Transverse colon (tissue), 3 donors: Measurements from ENCODE around the gene DPP10.

ENCODE experiments used
- EP300 ChIP-seq: sonication (generic); formaldehyde crosslinking; IDR thresholded peaks from one replicate; pipeline ENCODE4 v1.6.1; 2017; ENCODE audit warnings: antibody characterized with exemption, low read depth
- TF ChIP-seq, protein P1 (sequence below), 5 experiments: fragments of 200-600 bp in 3 of 5; fragments of 450-650 bp in 2 of 5; sonication (generic) in 3 of 5; IDR thresholded peaks; 1 replicate in 2 of 5; 2 replicates in 3 of 5; pipeline ENCODE4 v1.5.1; 2016 to 2017; ENCODE audit warnings: antibody characterized with exemption in 5 of 5, inconsistent platforms in 3 of 5, mild to moderate bottlenecking in 2 of 5, moderate library complexity in 1 of 5

- TF ChIP-seq, protein P1, sequence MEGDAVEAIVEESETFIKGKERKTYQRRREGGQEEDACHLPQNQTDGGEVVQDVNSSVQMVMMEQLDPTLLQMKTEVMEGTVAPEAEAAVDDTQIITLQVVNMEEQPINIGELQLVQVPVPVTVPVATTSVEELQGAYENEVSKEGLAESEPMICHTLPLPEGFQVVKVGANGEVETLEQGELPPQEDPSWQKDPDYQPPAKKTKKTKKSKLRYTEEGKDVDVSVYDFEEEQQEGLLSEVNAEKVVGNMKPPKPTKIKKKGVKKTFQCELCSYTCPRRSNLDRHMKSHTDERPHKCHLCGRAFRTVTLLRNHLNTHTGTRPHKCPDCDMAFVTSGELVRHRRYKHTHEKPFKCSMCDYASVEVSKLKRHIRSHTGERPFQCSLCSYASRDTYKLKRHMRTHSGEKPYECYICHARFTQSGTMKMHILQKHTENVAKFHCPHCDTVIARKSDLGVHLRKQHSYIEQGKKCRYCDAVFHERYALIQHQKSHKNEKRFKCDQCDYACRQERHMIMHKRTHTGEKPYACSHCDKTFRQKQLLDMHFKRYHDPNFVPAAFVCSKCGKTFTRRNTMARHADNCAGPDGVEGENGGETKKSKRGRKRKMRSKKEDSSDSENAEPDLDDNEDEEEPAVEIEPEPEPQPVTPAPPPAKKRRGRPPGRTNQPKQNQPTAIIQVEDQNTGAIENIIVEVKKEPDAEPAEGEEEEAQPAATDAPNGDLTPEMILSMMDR (IDR thresholded peaks at IDR 0.05), result no peak
- no peak for TF ChIP-seq EP300
These were observed 85.0 kb downstream of the DPP10 start for GRCh38 chr2:114527330-114527983.
